ENCODE results near the gene STK40.

STK40 gene

DNA sequence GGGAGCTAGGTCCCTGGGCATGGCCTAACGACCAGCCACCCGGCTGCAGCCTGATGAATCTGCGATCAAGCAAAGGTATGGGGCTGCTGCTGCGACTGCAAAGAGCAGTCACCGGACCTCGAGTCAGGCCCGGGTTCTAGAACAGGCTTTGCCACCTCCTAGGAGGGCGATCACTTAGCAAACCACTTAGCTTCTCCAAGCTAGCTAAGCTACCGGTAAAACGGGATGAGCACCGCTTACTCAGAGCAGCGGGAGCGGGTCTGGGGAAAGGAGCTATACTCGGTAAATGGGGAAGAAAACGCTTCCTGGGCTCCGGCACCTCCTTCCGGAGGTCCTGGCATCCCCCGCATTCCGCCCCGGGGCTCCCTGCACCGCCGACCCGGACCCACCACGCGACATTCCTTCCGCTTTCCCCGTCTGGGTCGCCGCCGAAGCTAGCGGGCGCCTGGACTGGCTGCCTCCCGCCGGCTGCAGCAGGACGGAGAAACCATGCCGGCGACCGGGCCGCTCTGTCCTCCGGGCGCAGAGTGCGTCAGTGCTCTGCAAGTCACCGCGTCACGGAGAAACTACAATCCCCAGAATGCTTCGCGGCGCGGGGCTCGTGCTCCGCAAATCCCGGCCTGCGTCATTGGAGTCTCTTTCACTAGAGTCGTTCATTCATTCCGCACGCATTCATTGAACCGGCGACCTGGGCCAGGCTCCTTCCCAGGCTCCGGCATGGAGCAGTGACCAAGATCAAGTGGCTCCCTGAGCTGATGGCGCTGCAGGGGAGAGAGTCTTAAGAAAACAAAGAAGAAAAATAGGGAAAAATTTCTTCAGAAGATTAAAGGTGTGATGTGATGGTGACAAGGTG, 11.9 kb upstream of the STK40 start, which contains the start of gene LSM10:
Gene LSM10, minus strand, starts transcription at position 531 of the 853 bp plus-strand sequence. CDS start 3,779 bp downstream, outside the sequence.
- DNase-seq = peak; percentile 77

GRCh38 chr1:36397083-36397377, 11.3 kb upstream of the STK40 start:
- DNase-seq = no peak

GRCh38 chr1:36396359-36396758, 10.6 kb upstream of the STK40 start:
- no peak for DNase-seq

GRCh38 chr1:36393686-36394085, 8.0 kb upstream of the STK40 start:
- DNase-seq = no peak

GRCh38 chr1:36392836-36393235, 7.1 kb upstream of the STK40 start:
- no peak for DNase-seq

DNA sequence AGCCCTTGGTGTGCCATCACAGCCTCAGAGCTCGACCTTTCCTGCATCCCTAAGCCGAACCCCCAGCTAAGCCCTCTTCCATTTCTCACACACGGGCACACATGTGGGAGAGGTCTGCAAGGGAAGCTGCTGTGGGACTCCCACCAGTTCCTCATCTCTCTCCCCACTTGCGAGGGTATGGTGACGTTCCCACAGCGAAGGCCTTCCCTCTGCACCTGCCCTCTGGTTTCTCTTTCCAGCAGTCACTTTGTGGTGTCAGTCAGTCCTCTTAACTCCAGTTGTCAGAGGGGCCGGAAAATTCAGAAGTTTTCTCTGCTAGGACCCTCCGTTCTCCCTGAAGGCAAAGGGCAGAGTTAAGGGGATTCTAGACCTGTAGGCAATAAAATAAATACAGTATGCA, 5.5 kb upstream of the STK40 start:
- DNase-seq = no peak

DNA sequence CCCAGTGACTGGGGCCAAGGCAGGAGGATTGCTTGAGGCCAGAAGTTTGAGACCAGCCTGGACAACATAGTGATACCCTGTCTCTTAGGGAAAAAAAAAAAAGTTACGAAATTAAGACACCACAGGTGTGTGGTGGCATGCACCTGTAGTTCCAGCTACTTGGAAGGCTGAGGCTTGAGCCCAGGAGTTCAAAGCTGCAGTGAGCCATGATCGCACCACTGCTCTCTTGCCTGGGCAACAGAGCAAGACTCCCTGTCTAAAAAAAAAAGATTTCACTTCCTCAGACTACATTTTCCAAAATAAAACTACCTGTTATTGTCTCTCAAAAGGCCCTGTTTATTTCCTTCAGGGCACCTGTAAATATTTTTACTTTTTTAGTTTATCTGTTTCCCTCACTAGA, 4.7 kb upstream of the STK40 start:
- DNase-seq = no peak

DNA sequence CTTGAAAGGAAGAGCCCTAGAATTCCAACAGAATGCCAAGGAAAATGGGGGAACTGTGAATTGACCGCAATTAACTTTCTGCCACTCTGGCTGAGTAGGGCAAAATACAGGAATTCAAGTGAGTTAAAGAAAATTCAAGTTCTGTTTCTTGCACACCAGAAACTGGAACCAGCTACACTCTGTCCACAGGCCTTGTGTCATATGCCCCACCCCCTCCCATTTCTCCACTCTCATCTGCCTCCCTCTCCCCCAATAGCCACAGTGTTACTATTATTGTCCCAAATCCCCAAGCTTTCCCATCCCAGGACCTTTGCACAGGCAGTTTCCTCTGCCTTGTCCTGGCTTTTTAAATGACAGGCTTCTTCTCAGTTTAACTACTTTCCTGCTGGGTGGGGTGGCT, 4.3 kb upstream of the STK40 start:
- no peak for DNase-seq

DNA sequence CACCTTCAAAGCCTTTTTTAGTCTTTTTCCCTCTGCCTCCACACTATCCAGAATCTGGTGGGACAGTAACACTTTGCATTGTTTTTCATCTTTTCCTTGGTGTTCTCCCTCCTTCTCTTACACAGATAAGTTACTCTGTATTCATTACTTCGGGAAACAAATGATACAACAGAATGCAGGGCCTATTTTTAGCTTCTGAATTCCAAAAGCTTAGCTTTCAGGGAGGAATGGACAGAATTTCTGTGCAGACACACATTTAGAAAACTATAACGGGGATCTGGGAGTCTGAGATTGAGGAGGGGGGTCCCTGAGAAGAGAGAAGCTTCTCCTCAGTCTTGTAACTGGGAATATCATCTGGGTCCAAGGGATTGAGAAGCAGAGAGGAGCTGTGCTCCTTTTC, 3.5 kb upstream of the STK40 start:
- DNase-seq = no peak

DNA sequence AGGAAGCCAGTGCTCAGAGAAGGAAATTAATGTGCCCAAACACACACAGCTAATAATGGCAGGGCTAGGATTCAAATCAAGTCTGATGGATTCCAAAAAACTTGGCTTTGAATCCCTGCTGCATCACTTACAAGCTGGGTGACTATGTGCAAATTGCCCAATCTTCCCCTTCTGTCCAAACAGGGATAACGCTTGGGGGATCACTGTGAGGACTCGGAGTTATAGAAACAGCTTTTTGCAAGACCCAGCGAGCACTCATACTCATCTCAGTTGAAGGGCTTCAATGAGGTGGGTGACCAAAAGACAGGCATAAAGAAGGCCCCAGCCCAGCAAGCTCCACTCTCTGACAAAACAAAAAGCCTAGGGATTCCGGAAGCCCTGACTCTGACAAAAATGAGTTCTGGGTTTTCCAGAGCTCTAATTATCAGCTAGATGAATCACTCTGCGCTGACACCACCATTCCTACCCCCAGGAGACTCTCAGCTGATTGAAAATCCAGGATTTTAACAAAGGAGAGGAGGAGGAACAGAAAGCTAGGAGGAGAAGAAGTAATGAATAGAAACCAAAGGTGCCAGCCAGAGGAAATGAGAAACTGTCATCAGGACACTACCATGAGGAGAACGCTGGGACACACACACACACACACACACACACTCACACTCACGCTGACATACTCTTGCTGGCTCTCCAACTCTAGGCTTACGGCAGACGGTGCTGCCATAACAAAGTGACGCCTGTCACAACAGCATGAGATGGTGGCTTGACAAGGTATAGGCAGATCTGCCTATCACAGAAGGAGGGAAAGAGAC, 1.6 kb upstream of the STK40 start:
- no peak for DNase-seq

- DNase-seq = peak; percentile 55
Measured at GRCh38 chr1:36386265-36387140, 779 bp upstream of the STK40 start.

GRCh38 chr1:36384542-36385409, 948 bp downstream of the STK40 start:
- DNase-seq = no peak

- no peak for DNase-seq
Measured at GRCh38 chr1:36383240-36383639, 2.5 kb downstream of the STK40 start.

DNA sequence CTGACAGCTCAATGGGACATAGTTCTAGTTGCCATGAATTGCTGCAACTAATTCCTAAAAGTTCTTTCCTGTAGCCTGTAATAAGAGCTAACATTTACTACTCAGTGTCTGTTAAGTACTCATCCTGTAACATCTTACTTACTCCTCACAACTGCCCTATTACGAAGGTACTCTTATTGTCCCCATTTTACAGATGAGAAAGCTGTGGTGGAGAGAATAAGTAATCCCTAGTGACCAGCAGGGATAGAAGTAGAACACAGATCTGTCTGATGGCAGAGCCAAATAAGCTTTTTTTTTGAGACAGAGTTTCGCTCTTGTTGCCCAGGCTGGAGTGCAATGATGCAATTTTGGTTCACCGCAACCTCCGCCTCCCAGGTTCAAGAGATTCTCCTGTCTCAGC, 3.1 kb downstream of the STK40 start:
- no peak for DNase-seq

GRCh38 chr1:36382231-36382630, 3.5 kb downstream of the STK40 start:
- DNase-seq = no peak

- DNase-seq = no peak
Measured at GRCh38 chr1:36381405-36381804, 4.3 kb downstream of the STK40 start.

DNA sequence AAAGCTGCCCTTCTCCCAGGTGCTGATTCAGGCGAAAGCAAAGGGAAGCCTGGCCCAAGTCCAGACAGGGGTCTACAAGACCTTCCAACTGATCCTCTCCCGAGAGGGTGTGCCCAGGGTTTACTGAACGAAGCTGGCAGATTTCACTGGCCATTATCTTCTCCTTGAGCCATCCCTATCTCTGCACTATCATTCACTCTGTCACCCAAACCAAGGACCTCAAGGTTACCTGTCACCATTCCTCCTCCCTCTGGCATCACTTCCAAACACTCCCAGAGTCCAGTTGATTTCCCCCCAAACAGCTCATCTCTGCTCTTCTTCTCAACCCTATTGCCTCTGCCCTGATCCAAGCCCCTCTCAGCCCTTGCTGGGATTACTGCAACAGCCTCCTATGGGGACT, 4.9 kb downstream of the STK40 start:
- no peak for DNase-seq

DNA sequence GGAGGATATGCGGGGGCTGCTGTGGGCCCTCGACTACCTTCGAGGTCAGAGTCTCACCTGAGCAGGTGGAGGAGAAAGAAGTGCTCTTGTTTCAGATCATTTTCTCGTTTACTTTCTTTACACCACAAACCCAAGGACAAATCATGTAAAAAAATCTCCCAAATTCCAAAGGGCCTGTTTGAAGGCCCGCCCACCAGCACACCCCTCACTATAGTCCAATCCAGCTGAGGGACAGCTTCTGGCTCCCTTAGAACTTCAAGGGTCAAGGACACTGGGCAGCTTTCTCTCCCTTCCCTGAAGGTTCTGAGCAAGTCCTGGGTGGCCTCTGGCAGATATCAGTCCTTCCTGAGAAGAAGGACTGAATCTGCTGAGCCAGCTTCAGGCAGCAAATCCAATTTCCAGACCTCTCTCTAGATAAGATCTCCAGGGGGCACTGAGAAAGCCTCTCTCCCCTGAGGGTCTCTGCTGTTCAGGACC, 5.5 kb downstream of the STK40 start:
- no peak for DNase-seq

GRCh38 chr1:36377791-36378492, 7.8 kb downstream of the STK40 start:
- DNase-seq = no peak

DNA sequence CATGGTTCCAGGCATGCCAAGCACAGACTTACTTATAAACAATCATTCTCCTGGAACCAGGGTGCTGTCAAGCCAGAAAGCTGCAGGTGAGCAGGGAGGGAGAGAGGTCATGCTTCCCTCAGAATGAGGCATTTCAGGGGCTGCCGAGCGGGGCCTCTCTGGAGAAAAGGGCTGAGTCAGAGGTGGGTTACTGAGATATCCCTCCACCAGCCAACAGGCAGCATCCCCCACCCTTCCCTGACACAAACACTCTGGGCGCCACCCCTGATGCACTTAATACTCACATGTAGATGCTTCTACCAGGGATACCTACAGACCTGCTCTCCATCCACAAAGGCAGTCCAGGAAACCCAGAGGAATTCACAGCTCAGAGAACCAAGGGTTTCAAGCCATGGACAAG, 13.1 kb downstream of the STK40 start:
- no peak for DNase-seq

- peak; percentile 14 for DNase-seq
Measured at GRCh38 chr1:36369061-36369861, 16.5 kb downstream of the STK40 start.

All from NCI-H187 treated with DMSO at 0.1 percent for 48 hours (cell line).